MM.1S (cell line): ENCODE data around the gene TSPAN9.

Experiments
- DNase-seq: peaks from one replicate; pipeline ENCODE4 v3.0.0-alpha.2; 2015
- H2AFZ ChIP-seq: fragments of 300-600 bp; sonication (generic); 2 replicates; pipeline ENCODE4 v1.6.0; 2016; ENCODE audit warnings: antibody characterized with exemption, low read length
- H3F3A ChIP-seq: fragments of 300-600 bp; sonication (generic); 2 replicates; pipeline ENCODE4 v1.6.1; 2016; ENCODE audit warnings: mild to moderate bottlenecking, antibody characterized with exemption, low read length, moderate library complexity, mixed read lengths; ENCODE audit not compliant: insufficient read depth
- H3K27ac ChIP-seq: fragments of 300-600 bp; sonication (generic); 2 replicates; pipeline ENCODE4 v1.5.1; 2016; ENCODE audit warnings: mild to moderate bottlenecking, low read length
- H3K27me3 ChIP-seq: fragments of 300-600 bp; sonication (generic); replicated peaks from 2 replicates; pipeline ENCODE4 v1.6.0; 2016; ENCODE audit warnings: low read length; ENCODE audit not compliant: insufficient read depth
- H3K36me3 ChIP-seq: fragments of 300-600 bp; sonication (generic); replicated peaks from 2 replicates; pipeline ENCODE4 v1.6.1; 2016; ENCODE audit warnings: mild to moderate bottlenecking, low read length, mixed read lengths; ENCODE audit not compliant: insufficient read depth
- H3K4me1 ChIP-seq: fragments of 300-600 bp; sonication (generic); 2 replicates; pipeline ENCODE4 v1.6.1; 2016; ENCODE audit warnings: low read length, mixed read lengths
- H3K4me2 ChIP-seq: fragments of 300-600 bp; sonication (generic); 2 replicates; pipeline ENCODE4 v1.6.0; 2016; ENCODE audit warnings: low read depth, low read length
- H3K4me3 ChIP-seq: fragments of 300-600 bp; sonication (generic); 2 replicates; pipeline ENCODE4 v1.5.1; 2016; ENCODE audit warnings: low read length, mixed read lengths
- H3K79me2 ChIP-seq: fragments of 300-600 bp; sonication (generic); 2 replicates; pipeline ENCODE4 v1.6.1; 2016; ENCODE audit warnings: mixed run types, low read length, mixed read lengths
- H3K9ac ChIP-seq: fragments of 300-600 bp; sonication (generic); 2 replicates; pipeline ENCODE4 v1.6.1; 2016; ENCODE audit warnings: low read length, mixed read lengths
- H3K9me2 ChIP-seq: fragments of 300-600 bp; sonication (generic); replicated peaks from 2 replicates; pipeline ENCODE4 v1.6.1; 2016; ENCODE audit warnings: mild to moderate bottlenecking, low read length, mixed read lengths; ENCODE audit not compliant: insufficient read depth
- H3K9me3 ChIP-seq: fragments of 300-600 bp; sonication (generic); replicated peaks from 2 replicates; pipeline ENCODE4 v1.6.1; 2016; ENCODE audit warnings: mild to moderate bottlenecking, low read length, mixed read lengths; ENCODE audit not compliant: insufficient read depth
- H4K20me1 ChIP-seq: fragments of 300-600 bp; sonication (generic); 2 replicates; pipeline ENCODE4 v1.6.1; 2016; ENCODE audit warnings: mild to moderate bottlenecking, low read length, moderate library complexity, mixed read lengths; ENCODE audit not compliant: insufficient read depth
- CTCF ChIP-seq: fragments of 300-600 bp; sonication (generic); IDR thresholded peaks from 2 replicates; pipeline ENCODE4 v1.5.1; 2016; ENCODE audit warnings: antibody characterized with exemption, low read length, mixed read lengths
- EZH2 ChIP-seq: fragments of 300-600 bp; sonication (generic); optimal IDR thresholded peaks from 2 replicates; pipeline ENCODE3; 2017; ENCODE audit warnings: low read depth, mild to moderate bottlenecking, antibody characterized with exemption, low read length, mixed read lengths
- EZH2phosphoT487 ChIP-seq: fragments of 300-600 bp; sonication (generic); IDR thresholded peaks from 2 replicates; pipeline ENCODE4 v1.6.1; 2018; ENCODE audit warnings: antibody characterized with exemption, low read length

TSPAN9 gene

GRCh38 chr12:3081091-3081490 is 3.9 kb downstream of the TSPAN9 start:
- H3K9ac ChIP-seq, result no peak overlapping the region
- no peak overlapping the region for H3K4me3 ChIP-seq
- DNase-seq, result no peak
- H3K4me1 ChIP-seq, result no peaks in the 10 kb centered on the region
- H3K36me3 ChIP-seq, result no peaks in the 10 kb centered on the region
- peaks cover 36% of the 10 kb centered on the region for H3K27me3 ChIP-seq
- H3K9me2 ChIP-seq, result no peaks in the 10 kb centered on the region
- no peaks in the 10 kb centered on the region for H3F3A ChIP-seq
- no peak overlapping the region for H3K27ac ChIP-seq
- no peaks in the 10 kb centered on the region for H3K9me3 ChIP-seq
- TF ChIP-seq EZH2, result no peak
- no peak for TF ChIP-seq EZH2phosphoT487
- no peak for TF ChIP-seq CTCF
- H3K79me2 ChIP-seq, result no peaks in the 10 kb centered on the region
- H4K20me1 ChIP-seq, result no peaks in the 10 kb centered on the region
- H3K4me2 ChIP-seq, result no peak overlapping the region
- no peak overlapping the region for H2AFZ ChIP-seq

GRCh38 chr12:3081886-3082285 is 4.7 kb downstream of the TSPAN9 start:
- H4K20me1 ChIP-seq, result no peaks in the 10 kb centered on the region
- H3K4me2 ChIP-seq, result no peak overlapping the region
- no peaks in the 10 kb centered on the region for H3K9me3 ChIP-seq
- no peaks in the 10 kb centered on the region for H3K9me2 ChIP-seq
- DNase-seq, result no peak
- no peaks in the 10 kb centered on the region for H3K36me3 ChIP-seq
- H3K4me3 ChIP-seq, result no peak overlapping the region
- H3K27me3 ChIP-seq, result peaks cover 41% of the 10 kb centered on the region
- H3K4me1 ChIP-seq, result no peaks in the 10 kb centered on the region
- H3F3A ChIP-seq, result no peaks in the 10 kb centered on the region
- H3K27ac ChIP-seq, result no peak overlapping the region
- no peak overlapping the region for H2AFZ ChIP-seq
- no peaks in the 10 kb centered on the region for H3K79me2 ChIP-seq
- no peak overlapping the region for H3K9ac ChIP-seq
- no peak for TF ChIP-seq EZH2
- TF ChIP-seq CTCF, result no peak
- TF ChIP-seq EZH2phosphoT487, result no peak

GRCh38 chr12:3083241-3083920 is 6.2 kb downstream of the TSPAN9 start:
- H3K9me3 ChIP-seq, result no peaks in the 10 kb centered on the region
- no peaks in the 10 kb centered on the region for H3K4me1 ChIP-seq
- H4K20me1 ChIP-seq, result no peaks in the 10 kb centered on the region
- TF ChIP-seq EZH2 (no peak), EZH2phosphoT487 (no peak), CTCF (no peak)
- H3K9me2 ChIP-seq, result no peaks in the 10 kb centered on the region
- peaks cover 38% of the 10 kb centered on the region for H3K27me3 ChIP-seq
- no peaks in the 10 kb centered on the region for H3K79me2 ChIP-seq
- no peak overlapping the region for H3K4me3 ChIP-seq
- no peak overlapping the region for H2AFZ ChIP-seq
- H3K9ac ChIP-seq, result no peak overlapping the region
- no peak for DNase-seq
- H3K27ac ChIP-seq, result no peak overlapping the region
- no peak overlapping the region for H3K4me2 ChIP-seq
- no peaks in the 10 kb centered on the region for H3F3A ChIP-seq
- no peaks in the 10 kb centered on the region for H3K36me3 ChIP-seq
